Measurements from ENCODE around the gene ASB10. TPM values are rescaled to one million over a fixed set of nuclear protein-coding genes. Genes with fewer than 3 reads are reported as not detected.

The ASB10 gene
- total RNA-seq, 1 donor from 2014 or later, result not detected

GRCh38 chr7:151135866-151136843 is 50.9 kb downstream of the ASB10 start:
- Mint-ChIP-seq H3K4me3 (no peak overlapping the region), H3K27ac (no peak overlapping the region), H3K36me3 (ENCODE audit: low read depth) (no peaks in the 10 kb centered on the region), H3K9me3 (no peaks in the 10 kb centered on the region), H3K4me1 (no peaks in the 10 kb centered on the region), H3K27me3 (no peaks in the 10 kb centered on the region)
- intact Hi-C loops (cut with micrococcal nuclease), result no loop called here
- no peak for DNase-seq

GRCh38 chr7:151135525-151135845 is 51.6 kb downstream of the ASB10 start:
- DNase-seq, result no peak
- no peaks in the 10 kb centered on the region for H3K9me3 Mint-ChIP-seq
- no peak overlapping the region for H3K4me3 Mint-ChIP-seq
- H3K27ac Mint-ChIP-seq, result no peak overlapping the region
- no peaks in the 10 kb centered on the region for H3K27me3 Mint-ChIP-seq
- H3K4me1 Mint-ChIP-seq, result no peaks in the 10 kb centered on the region
- intact Hi-C loops (cut with micrococcal nuclease), result no loop called here
- H3K36me3 Mint-ChIP-seq (ENCODE audit: low read depth), result no peaks in the 10 kb centered on the region

DNA sequence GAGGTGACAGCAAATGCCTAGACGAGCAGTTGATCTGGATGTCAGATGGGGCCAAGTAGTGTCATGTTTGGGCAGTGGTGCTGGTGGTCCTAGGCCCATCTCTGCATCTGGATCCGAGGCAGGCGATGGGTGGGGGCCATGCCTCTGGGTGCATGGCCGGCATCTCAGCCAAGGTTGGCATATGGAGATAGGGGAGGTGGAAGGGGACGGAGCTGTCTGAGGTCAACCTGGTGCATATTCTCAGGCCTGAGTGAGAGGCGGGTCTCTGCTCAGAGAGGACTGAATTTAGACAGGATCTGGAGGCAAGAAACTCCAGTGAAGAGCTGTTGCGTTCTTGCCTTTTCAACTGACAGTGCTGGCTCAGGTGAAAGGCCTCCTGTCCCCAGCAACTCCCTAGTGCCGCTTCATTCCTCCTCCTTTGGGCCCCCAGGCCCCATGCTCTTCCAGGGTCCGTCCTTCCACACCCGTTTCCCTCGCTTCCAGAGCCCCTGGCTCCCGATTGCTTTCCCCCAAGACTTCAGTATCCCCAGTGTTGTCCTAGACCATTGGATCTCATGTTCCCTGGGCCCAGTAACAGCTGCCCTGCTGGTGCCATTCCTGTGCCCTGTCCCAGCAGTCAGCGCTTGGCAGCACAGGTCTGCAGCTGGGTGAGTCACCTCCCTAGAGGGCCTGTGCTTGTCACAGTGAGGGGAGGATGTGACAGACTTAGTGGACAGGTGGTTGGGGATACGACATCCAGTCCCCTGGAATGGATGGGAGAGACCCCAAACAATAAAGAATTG is 52.1 kb downstream of the ASB10 start:
- no peak overlapping the region for H3K4me3 Mint-ChIP-seq
- no peaks in the 10 kb centered on the region for H3K4me1 Mint-ChIP-seq
- H3K36me3 Mint-ChIP-seq (ENCODE audit: low read depth), result no peaks in the 10 kb centered on the region
- H3K9me3 Mint-ChIP-seq, result no peaks in the 10 kb centered on the region
- intact Hi-C loops (cut with micrococcal nuclease), result no loop called here
- H3K27ac Mint-ChIP-seq, result no peak overlapping the region
- DNase-seq, result no peak
- no peaks in the 10 kb centered on the region for H3K27me3 Mint-ChIP-seq

GRCh38 chr7:151133986-151134742 is 52.9 kb downstream of the ASB10 start:
- Mint-ChIP-seq H3K4me3 (no peak overlapping the region), H3K4me1 (no peaks in the 10 kb centered on the region), H3K27me3 (no peaks in the 10 kb centered on the region), H3K27ac (no peak overlapping the region), H3K9me3 (no peaks in the 10 kb centered on the region), H3K36me3 (ENCODE audit: low read depth) (no peaks in the 10 kb centered on the region)
- no peak for DNase-seq
- intact Hi-C loops (cut with micrococcal nuclease), result no loop called here

DNA sequence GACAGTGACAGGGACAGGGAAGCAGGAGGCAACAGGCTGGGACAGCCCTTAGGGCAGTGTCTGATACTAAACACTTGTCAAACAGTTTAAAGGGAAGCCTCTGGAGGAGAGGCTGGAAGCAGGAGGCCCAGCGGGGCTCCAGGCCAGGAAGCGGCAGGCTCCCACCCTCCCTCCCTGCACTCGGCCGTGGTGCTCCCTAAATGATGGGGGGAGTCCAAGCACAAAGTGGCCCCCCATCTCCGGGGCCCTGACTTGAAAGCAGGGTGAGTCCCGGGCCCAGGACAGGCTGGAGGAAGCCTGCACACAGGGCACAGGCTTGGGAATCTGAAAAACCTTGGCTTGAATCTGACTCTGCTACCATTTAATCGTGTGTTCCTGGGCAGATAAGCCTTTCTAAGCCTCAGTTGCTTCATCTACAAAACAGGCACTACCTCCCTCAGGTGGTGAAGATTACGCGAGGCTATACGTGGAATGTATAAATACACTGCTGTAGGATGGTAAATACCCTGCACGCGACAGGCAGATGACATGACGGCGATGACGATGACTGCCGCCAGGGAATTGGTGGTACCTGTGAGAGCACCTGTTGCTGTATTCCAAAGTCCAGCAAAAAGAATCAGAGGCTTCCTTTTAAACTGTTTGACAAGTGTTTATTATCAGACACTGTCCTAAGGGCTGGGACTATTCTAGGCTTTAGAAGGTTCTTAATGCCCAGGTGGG is 53.6 kb downstream of the ASB10 start:
- no peak overlapping the region for H3K27ac Mint-ChIP-seq
- H3K36me3 Mint-ChIP-seq (ENCODE audit: low read depth), result no peaks in the 10 kb centered on the region
- intact Hi-C loops (cut with micrococcal nuclease), result no loop called here

DNA sequence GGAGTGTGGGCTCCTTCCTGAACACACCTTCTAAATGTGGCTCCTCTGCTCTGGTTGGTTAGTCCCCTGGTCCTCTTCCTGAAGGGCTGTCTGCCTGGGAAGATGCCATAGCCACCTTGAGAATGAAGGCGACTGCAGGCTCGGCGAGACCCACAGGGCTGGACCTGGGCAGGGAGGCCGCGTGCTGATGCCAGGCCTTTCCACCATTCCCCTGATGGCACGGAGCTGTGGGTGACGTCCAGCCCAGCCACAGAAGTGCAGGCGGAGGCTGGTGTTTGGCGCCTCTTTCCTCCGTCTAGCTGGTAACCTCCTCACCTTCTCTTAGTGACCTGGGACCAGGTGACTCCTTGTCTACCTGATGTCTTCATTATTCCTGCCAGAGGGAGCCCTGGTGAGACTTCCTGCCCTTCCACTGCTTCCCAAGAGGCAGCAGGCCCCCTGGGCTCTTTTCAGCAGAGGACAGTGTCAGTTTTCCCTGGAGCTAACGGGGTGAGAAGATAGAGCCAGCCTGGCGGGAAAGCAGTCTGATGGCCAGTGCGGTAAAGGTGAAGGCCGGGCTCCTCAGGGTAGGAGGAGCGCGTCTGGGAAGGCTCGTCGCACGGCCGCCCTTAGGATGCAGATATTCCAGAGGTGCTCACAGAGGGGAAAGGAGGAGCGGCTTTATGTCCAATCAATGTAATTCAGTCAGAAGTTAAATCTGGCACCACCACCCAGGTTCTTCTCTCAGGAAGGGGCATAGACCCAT is 54.4 kb downstream of the ASB10 start:
- H3K27me3 Mint-ChIP-seq, result no peaks in the 10 kb centered on the region
- H3K36me3 Mint-ChIP-seq (ENCODE audit: low read depth), result no peaks in the 10 kb centered on the region
- H3K4me1 Mint-ChIP-seq, result no peaks in the 10 kb centered on the region
- intact Hi-C loops (cut with micrococcal nuclease), result no loop called here
- DNase-seq, result no peak
- no peak overlapping the region for H3K27ac Mint-ChIP-seq
- H3K9me3 Mint-ChIP-seq, result no peaks in the 10 kb centered on the region
- no peak overlapping the region for H3K4me3 Mint-ChIP-seq

More for the DNA sequence above, 53.6 kb downstream of the ASB10 start:
- no peak for DNase-seq
- Mint-ChIP-seq H3K9me3 (no peaks in the 10 kb centered on the region), H3K27me3 (no peaks in the 10 kb centered on the region), H3K4me1 (no peaks in the 10 kb centered on the region), H3K4me3 (no peak overlapping the region)

GRCh38 chr7:151131592-151132293 is 55.3 kb downstream of the ASB10 start:
- no peak overlapping the region for H3K4me3 Mint-ChIP-seq
- no peak overlapping the region for H3K27ac Mint-ChIP-seq
- H3K27me3 Mint-ChIP-seq, result no peaks in the 10 kb centered on the region
- no peaks in the 10 kb centered on the region for H3K9me3 Mint-ChIP-seq
- no peaks in the 10 kb centered on the region for H3K4me1 Mint-ChIP-seq
- no peaks in the 10 kb centered on the region for H3K36me3 Mint-ChIP-seq (ENCODE audit: low read depth)
- no peak for DNase-seq
- intact Hi-C loops (cut with micrococcal nuclease), result no loop called here

GRCh38 chr7:151131224-151131591 is 55.8 kb downstream of the ASB10 start:
- intact Hi-C loops (cut with micrococcal nuclease), result no loop called here
- H3K27ac Mint-ChIP-seq, result no peak overlapping the region
- no peak for DNase-seq
- H3K4me1 Mint-ChIP-seq, result no peaks in the 10 kb centered on the region
- H3K4me3 Mint-ChIP-seq, result no peak overlapping the region
- H3K27me3 Mint-ChIP-seq, result no peaks in the 10 kb centered on the region
- H3K9me3 Mint-ChIP-seq, result no peaks in the 10 kb centered on the region
- no peaks in the 10 kb centered on the region for H3K36me3 Mint-ChIP-seq (ENCODE audit: low read depth)

- no peak for DNase-seq
- Mint-ChIP-seq H3K27me3 (no peaks in the 10 kb centered on the region), H3K4me3 (no peak overlapping the region), H3K27ac (no peak overlapping the region), H3K9me3 (no peaks in the 10 kb centered on the region), H3K36me3 (ENCODE audit: low read depth) (no peaks in the 10 kb centered on the region), H3K4me1 (no peaks in the 10 kb centered on the region)
- intact Hi-C loops (cut with micrococcal nuclease), result no loop called here
Observed at GRCh38 chr7:151130741-151131157, 56.3 kb downstream of the ASB10 start.

DNA sequence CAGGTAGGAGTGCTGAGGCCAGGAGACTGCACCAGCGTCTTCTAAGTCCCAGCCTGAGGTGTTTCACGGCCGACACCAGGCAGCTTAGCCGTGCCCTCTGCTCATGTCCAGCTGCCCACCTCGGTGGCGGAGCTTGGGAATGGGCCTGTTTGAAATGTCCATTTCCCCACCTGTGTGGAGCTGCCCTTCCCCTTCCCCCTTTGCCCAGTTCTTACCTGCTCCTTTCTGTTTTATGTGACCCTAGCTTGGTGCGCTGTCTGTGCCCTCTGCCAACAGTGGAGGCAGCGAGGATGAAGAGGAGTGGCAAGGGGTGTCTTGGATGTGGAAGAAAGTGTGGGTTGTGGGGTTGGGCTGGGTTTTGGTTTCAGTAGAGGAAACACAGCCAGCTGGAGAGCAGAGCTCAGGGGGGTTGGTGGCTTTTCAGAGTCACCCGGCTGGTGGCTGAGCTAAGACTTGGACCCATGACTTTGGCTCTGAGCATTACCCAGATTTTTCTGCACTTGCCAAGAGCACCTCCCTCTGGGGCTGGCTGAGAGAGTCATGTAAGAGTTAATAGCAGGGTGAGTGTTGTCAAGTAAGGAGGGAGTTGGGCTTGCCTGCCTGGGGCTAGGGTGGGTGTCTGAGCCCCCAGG is 57.0 kb downstream of the ASB10 start:
- Mint-ChIP-seq H3K4me3 (no peak overlapping the region), H3K36me3 (ENCODE audit: low read depth) (no peaks in the 10 kb centered on the region), H3K4me1 (no peaks in the 10 kb centered on the region), H3K27ac (no peak overlapping the region), H3K9me3 (no peaks in the 10 kb centered on the region), H3K27me3 (no peaks in the 10 kb centered on the region)
- DNase-seq, result no peak
- intact Hi-C loops (cut with micrococcal nuclease), result loop anchor here (10.0 kb wide), 1 partner anchor 115 kb away; the partner anchor contains the start of gene SMARCD3

GRCh38 chr7:151129117-151129959 is 57.7 kb downstream of the ASB10 start:
- Mint-ChIP-seq H3K27ac (no peak overlapping the region), H3K4me3 (no peak overlapping the region), H3K9me3 (no peaks in the 10 kb centered on the region), H3K4me1 (no peaks in the 10 kb centered on the region), H3K36me3 (ENCODE audit: low read depth) (no peaks in the 10 kb centered on the region), H3K27me3 (no peaks in the 10 kb centered on the region)
- DNase-seq, result no peak
- intact Hi-C loops (cut with micrococcal nuclease), result loop anchor here (10.0 kb wide), 1 partner anchor 115 kb away; the partner anchor contains the start of gene SMARCD3

All from activated CD4-positive, alpha-beta T cell treated with anti-CD3 and anti-CD28 coated beads, Interleukin-2, amount 10 ng/mL, durations not matched to agents 24 days and 14 days (primary cell).